Choroid plexus epithelial cell (primary cell): ENCODE data around the gene RXRA.

ENCODE experiments used
- DNase-seq: peaks from one replicate; pipeline ENCODE4 v3.0.0-alpha.2; 2010; ENCODE audit warnings: low read depth
- H3K4me3 ChIP-seq: 2 replicates; pipeline ENCODE4 v1.5.1; 2011; ENCODE audit warnings: low read depth, mild to moderate bottlenecking, control low read depth, low read length, moderate library complexity
- TF ChIP-seq, protein P1 (sequence below): conservative IDR thresholded peaks from 2 replicates; pipeline ENCODE4 v1.5.1; 2011; ENCODE audit warnings: low read depth, mild to moderate bottlenecking, control low read depth, inconsistent platforms, low read length, moderate library complexity

Gene RXRA

DNA sequence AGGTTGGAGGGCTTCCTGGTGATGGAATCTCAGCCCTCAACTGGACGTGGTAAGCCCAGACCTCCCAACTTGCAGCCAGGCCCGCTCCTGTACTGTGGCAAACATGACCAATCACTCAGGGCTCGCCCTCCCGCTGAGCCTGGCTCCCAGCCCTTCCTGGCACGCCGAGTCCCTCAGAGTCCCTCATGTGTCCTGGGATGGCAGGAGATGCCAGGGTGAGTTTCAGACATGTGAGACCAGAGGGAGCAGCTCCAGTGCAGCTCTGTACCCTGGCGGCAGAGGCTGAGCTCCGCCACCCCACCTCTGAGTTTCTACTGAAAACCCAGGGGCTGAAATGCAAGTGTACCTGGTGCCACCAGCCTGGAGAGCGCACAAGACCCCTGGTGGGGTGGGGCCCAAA, 42.0 kb upstream of the RXRA start:
- TF ChIP-seq, protein P1, sequence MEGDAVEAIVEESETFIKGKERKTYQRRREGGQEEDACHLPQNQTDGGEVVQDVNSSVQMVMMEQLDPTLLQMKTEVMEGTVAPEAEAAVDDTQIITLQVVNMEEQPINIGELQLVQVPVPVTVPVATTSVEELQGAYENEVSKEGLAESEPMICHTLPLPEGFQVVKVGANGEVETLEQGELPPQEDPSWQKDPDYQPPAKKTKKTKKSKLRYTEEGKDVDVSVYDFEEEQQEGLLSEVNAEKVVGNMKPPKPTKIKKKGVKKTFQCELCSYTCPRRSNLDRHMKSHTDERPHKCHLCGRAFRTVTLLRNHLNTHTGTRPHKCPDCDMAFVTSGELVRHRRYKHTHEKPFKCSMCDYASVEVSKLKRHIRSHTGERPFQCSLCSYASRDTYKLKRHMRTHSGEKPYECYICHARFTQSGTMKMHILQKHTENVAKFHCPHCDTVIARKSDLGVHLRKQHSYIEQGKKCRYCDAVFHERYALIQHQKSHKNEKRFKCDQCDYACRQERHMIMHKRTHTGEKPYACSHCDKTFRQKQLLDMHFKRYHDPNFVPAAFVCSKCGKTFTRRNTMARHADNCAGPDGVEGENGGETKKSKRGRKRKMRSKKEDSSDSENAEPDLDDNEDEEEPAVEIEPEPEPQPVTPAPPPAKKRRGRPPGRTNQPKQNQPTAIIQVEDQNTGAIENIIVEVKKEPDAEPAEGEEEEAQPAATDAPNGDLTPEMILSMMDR = no peak
- H3K4me3 ChIP-seq = no peak overlapping the region
- DNase-seq = no peak

DNA sequence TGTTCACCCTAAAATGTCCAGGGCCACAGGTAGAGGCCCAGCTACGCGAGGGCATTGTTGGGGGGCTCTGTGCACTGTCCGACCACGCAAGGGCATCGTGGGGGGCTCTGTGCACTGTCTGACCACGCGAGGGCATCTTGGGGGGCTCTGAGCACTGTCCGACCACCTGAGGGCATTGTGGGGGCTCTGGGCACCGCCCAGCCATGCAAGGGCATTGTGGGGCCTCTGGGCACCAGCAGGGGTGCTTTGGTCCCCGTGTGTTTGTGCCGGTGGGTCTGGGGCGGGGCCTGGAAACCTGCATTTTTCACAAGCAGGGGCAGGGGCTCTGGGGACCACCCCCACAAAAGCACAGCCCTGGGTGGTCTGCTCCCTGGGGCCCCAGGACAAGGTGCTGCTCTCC, 41.5 kb upstream of the RXRA start:
- no peak overlapping the region for H3K4me3 ChIP-seq
- TF ChIP-seq, protein P1 = no peak
- no peak for DNase-seq

DNA sequence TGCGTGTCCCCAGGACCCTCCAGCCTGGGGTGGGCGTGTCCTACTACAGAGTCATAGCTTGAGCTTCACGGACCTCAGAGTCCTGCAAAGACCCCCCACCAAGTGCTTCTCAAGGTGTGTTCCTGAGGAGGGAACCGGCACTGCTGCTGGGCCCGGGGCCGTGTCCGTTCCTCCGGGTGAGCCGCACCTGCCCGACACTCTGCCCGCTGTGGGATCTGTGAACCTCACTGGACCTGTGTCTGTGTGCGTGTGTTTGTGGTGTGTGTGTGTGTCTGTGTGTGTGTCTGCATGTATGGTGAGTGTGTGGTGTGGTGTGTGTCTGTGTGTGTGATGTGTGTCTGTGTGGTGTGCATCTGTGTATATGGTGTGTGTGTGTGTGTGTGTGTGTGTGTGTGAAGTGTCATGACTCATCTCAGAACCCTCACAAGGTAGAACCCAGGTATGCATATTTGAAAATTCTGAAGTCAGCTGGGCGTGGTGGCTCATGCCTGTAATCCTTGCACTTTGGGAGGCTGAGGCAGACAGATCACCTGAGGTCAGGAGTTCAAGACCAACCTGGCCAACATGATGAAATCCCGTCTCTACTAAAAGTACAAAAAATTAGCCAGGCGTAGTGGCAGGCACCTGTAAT, 40.9 kb upstream of the RXRA start:
- no peak for DNase-seq
- TF ChIP-seq, protein P1 = no peak
- no peak overlapping the region for H3K4me3 ChIP-seq

DNA sequence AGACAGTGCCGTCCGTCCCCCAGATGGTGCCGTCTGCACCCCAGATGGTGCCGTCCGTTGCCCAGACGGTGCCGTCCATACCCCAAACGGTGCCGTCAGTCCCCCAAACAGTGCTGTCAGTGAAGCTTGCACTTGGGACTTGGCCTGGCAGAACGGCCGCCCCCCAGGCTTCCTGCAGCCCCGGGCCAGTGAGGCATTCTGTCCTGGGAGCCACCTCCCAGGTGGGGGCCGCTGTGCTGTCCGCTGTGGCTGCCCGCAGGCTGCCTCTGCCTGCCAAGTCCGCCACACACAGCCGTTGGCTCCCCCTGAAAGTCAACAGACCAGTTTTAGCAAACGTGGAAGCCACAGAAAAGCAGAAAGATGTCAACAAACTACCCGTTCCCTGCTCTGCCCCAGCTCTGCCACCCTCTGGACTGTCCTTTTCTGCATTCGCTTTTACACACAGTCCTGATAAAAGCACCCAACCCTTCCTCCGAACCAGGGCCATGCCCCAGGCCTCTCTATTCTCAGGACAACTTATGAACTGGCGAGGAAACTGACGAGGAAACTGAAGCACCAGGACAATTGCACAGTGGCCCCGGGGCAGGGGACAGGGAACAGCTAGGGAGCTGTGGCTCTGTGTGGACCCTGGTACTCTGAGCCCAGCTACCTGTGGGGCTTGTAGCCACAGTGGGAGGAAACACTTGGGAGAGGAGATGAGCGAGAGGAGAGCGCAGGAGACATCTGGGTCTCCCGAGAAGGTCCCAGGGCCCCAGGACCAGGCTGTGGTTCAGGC, 39.6 kb upstream of the RXRA start:
- no peak for DNase-seq
- TF ChIP-seq, protein P1 = no peak
- no peak overlapping the region for H3K4me3 ChIP-seq

DNA sequence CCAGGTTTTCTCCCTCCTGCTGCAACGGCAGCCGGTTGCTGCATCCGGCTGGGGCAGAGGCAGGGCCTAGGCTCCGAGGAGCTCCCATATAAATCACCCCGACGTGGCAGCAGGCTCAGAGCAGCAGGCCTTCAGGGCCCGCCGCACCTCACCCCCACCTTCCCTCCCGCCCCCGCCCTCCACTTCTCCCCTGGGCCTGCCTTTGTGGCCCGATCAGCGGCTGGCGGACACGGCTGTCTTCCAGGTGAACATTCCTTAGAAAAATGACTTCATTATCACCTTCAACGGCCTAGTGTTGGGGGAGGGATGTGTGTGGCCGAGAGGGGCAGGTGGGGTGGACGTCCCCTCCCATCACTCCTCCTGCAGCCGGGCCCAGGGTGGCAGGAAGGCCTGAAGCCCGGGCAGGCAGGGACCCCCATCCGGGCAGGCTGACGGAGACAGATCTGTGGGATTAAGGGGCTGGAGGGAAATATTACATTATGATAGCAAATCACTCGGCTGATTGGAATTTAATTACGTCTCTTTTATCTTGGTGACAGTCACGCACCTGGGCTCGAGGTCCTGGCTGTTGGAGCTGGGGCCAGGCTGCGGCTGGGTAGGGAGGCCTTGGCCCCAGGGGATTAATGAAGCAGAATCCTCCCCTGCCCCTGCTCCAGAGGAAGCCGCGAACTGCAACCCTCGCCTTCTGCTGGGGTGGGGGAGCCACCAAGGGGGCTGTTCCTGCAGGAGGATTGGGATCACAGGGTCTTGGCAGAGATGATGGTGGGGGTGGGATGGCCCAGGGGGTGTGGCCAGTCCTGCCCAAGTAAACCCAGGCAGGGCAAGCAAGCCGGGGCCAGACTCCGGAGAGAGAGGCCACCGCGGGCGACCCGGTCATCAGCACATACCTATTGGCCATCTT, 38.4 kb upstream of the RXRA start:
- DNase-seq = no peak
- no peak overlapping the region for H3K4me3 ChIP-seq
- TF ChIP-seq, protein P1 = no peak

DNA sequence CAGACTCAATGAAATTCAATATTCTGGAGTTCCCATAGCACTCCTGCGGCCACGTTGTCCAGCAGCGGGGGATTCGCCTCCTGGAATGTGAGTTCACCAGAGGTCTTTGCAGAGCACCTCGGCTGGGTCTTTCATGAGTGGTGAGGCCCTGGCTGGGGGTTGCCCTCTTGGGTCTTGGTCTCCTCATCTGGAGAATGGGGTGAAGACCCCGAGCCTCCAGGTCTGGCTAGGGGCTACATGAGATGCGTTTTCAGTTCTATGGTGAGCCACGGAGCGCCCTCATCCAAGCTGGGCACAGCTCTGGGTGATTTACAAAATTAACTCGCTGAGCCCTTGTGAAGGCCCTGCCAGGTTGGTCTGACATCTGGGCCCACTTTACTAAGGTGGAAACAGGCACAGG, 37.5 kb upstream of the RXRA start:
- no peak overlapping the region for H3K4me3 ChIP-seq
- DNase-seq = no peak
- TF ChIP-seq, protein P1 = no peak
